ENCODE data around the gene MAMSTR.

The MAMSTR gene

GRCh38 chr19:48746738-48747575 is 27.4 kb upstream of the MAMSTR start, which contains the start of gene IZUMO1:
TSS of gene IZUMO1 (minus strand) at chr19:48746909. CDS start at chr19:48745859, 1,050 bp downstream.
- peak within 1 kb of the TSS; percentile 51 for H3K4me3 ChIP-seq (ENCODE audit: low read length)
- DNase-seq (ENCODE audit: low read depth, low spot score): peak; percentile 66

GRCh38 chr19:48746110-48746509 is 26.6 kb upstream of the MAMSTR start:
- no peak overlapping the region for H3K4me3 ChIP-seq (ENCODE audit: low read length)
- DNase-seq (ENCODE audit: low read depth, low spot score): no peak

GRCh38 chr19:48745208-48745995 is 25.9 kb upstream of the MAMSTR start:
- peak overlapping the region; percentile 53 for H3K4me3 ChIP-seq (ENCODE audit: low read length)
- peak; percentile 72 for DNase-seq (ENCODE audit: low read depth, low spot score)

- no peak overlapping the region for H3K4me3 ChIP-seq (ENCODE audit: low read length)
- DNase-seq (ENCODE audit: low read depth, low spot score): no peak
Measured at GRCh38 chr19:48742096-48742495, 22.6 kb upstream of the MAMSTR start.

- DNase-seq (ENCODE audit: low read depth, low spot score): no peak
- H3K4me3 ChIP-seq (ENCODE audit: low read length): no peak overlapping the region
Measured at GRCh38 chr19:48741129-48741999, 21.8 kb upstream of the MAMSTR start.

GRCh38 chr19:48740164-48740972 is 20.8 kb upstream of the MAMSTR start, which contains the start of gene RASIP1:
TSS of gene RASIP1 (minus strand) at chr19:48740610. CDS start at chr19:48740282, 328 bp downstream.
- no peak for DNase-seq (ENCODE audit: low read depth, low spot score)
- no peak within 1 kb of the TSS for H3K4me3 ChIP-seq (ENCODE audit: low read length)

GRCh38 chr19:48739404-48740163 is 20.1 kb upstream of the MAMSTR start:
- no peak for DNase-seq (ENCODE audit: low read depth, low spot score)
- peak overlapping the region; percentile 38; the same call in 1 of the 2 replicates for H3K4me3 ChIP-seq (ENCODE audit: low read length)

- peak overlapping the region; percentile 38 for H3K4me3 ChIP-seq (ENCODE audit: low read length)
Measured at GRCh38 chr19:48738557-48739403, 19.3 kb upstream of the MAMSTR start.

GRCh38 chr19:48737360-48737998 is 18.0 kb upstream of the MAMSTR start:
- no peak for DNase-seq (ENCODE audit: low read depth, low spot score)
- H3K4me3 ChIP-seq (ENCODE audit: low read length): no peak overlapping the region

More at GRCh38 chr19:48738557-48739403, 19.3 kb upstream of the MAMSTR start:
- peak; percentile 73 for DNase-seq (ENCODE audit: low read depth, low spot score)

- no peak overlapping the region for H3K4me3 ChIP-seq (ENCODE audit: low read length)
- DNase-seq (ENCODE audit: low read depth, low spot score): no peak
Measured at GRCh38 chr19:48735031-48735615, 15.6 kb upstream of the MAMSTR start.

GRCh38 chr19:48734625-48735024 is 15.1 kb upstream of the MAMSTR start:
- no peak overlapping the region for H3K4me3 ChIP-seq (ENCODE audit: low read length)
- DNase-seq (ENCODE audit: low read depth, low spot score): no peak

- no peak for DNase-seq (ENCODE audit: low read depth, low spot score)
- H3K4me3 ChIP-seq (ENCODE audit: low read length): no peak overlapping the region
Measured at GRCh38 chr19:48731452-48731851, 11.9 kb upstream of the MAMSTR start.

GRCh38 chr19:48728911-48729664 is 9.6 kb upstream of the MAMSTR start:
- no peak for DNase-seq (ENCODE audit: low read depth, low spot score)
- H3K4me3 ChIP-seq (ENCODE audit: low read length): no peak overlapping the region

- DNase-seq (ENCODE audit: low read depth, low spot score): peak; percentile 66
- no peak overlapping the region for H3K4me3 ChIP-seq (ENCODE audit: low read length)
Measured at GRCh38 chr19:48726556-48726955, 7.0 kb upstream of the MAMSTR start.
